ENCODE results near the gene TOB1. TPM values are rescaled to one million over a fixed set of nuclear protein-coding genes. Genes with fewer than 3 reads are reported as not detected.

Gene TOB1
- total RNA-seq, 2 experiments from 2014 or later = 34.4 to 40.5 TPM

GRCh38 chr17:50848711-50849110 lies 17.4 kb downstream of the TOB1 start:
- Mint-ChIP-seq H3K27ac (no peak overlapping the region), H3K4me1 (ENCODE audit: low read depth) (peaks cover 13% of the 10 kb centered on the region), H3K9me3 (no peaks in the 10 kb centered on the region), H3K36me3 (ENCODE audit: low read depth) (no peaks in the 10 kb centered on the region), H3K27me3 (no peaks in the 10 kb centered on the region), H3K4me3 (no peak overlapping the region)
- ChIA-PET CTCF (interaction anchor here (0.7 to 7.7 kb wide), 10 partner anchors 10 to 124 kb away, joined by 3 to 116 read pairs (median 4); partner anchors contain the start of gene TOB1), POLR2A (interaction anchor here (2.7 kb wide), 1 partner anchor 18 kb away, joined by 9 read pairs; the partner anchor contains the start of gene TOB1)
- TF ChIP-seq CTCF (IDR thresholded peaks at IDR 0.05) = no peak
- DNase-seq = no peak
- intact Hi-C loops (cut with micrococcal nuclease) = loop anchor here (10.0 kb wide), 1 partner anchor 304 kb away; the partner anchor contains the start of gene SPATA20
- no peak for ATAC-seq

- H3K9me3 Mint-ChIP-seq = no peaks in the 10 kb centered on the region
- TF ChIP-seq CTCF (IDR thresholded peaks at IDR 0.05) = no peak
- ATAC-seq = no peak
- DNase-seq = no peak
- no peak overlapping the region for H3K4me3 Mint-ChIP-seq
- no peak overlapping the region for H3K27ac Mint-ChIP-seq
- H3K27me3 Mint-ChIP-seq = no peaks in the 10 kb centered on the region
- ChIA-PET POLR2A (interaction anchor here (2.7 kb wide), 1 partner anchor 18 kb away, joined by 9 read pairs; the partner anchor contains the start of gene TOB1), CTCF (interaction anchor here (0.7 to 7.7 kb wide), 8 partner anchors 9 to 109 kb away, joined by 3 to 116 read pairs (median 4); partner anchors contain the start of gene TOB1)
- H3K4me1 Mint-ChIP-seq (ENCODE audit: low read depth) = peaks cover 13% of the 10 kb centered on the region
- intact Hi-C loops (cut with micrococcal nuclease) = loop anchor here (10.0 kb wide), 1 partner anchor 303 kb away; the partner anchor contains the start of gene SPATA20
- no peaks in the 10 kb centered on the region for H3K36me3 Mint-ChIP-seq (ENCODE audit: low read depth)
Observed at GRCh38 chr17:50848039-50848438, 18.1 kb downstream of the TOB1 start.

GRCh38 chr17:50847566-50847965 lies 18.6 kb downstream of the TOB1 start:
- DNase-seq = no peak
- POLR2A ChIA-PET = no interaction called here
- no peak for ATAC-seq
- H3K27ac Mint-ChIP-seq = no peak overlapping the region
- no peaks in the 10 kb centered on the region for H3K9me3 Mint-ChIP-seq
- CTCF ChIA-PET = interaction anchor here (3.2 to 7.7 kb wide), 2 partner anchors 9 to 16 kb away, joined by 8 to 116 read pairs; partner anchors contain the start of gene TOB1
- intact Hi-C loops (cut with micrococcal nuclease) = loop anchor here (10.0 kb wide), 1 partner anchor 303 kb away; the partner anchor contains the start of gene SPATA20
- H3K27me3 Mint-ChIP-seq = no peaks in the 10 kb centered on the region
- peaks cover 11% of the 10 kb centered on the region for H3K4me1 Mint-ChIP-seq (ENCODE audit: low read depth)
- no peak for TF ChIP-seq CTCF (IDR thresholded peaks at IDR 0.05)
- H3K36me3 Mint-ChIP-seq (ENCODE audit: low read depth) = no peaks in the 10 kb centered on the region
- H3K4me3 Mint-ChIP-seq = no peak overlapping the region

- CTCF ChIA-PET = interaction anchor here (0.7 to 2.4 kb wide), 3 partner anchors 10 to 112 kb away, joined by 3 to 9 read pairs (median 3); no protein-coding TSS in a partner anchor
- H3K4me1 Mint-ChIP-seq (ENCODE audit: low read depth) = no peaks in the 10 kb centered on the region
- no peak for TF ChIP-seq CTCF (IDR thresholded peaks at IDR 0.05)
- no peaks in the 10 kb centered on the region for H3K27me3 Mint-ChIP-seq
- intact Hi-C loops (cut with micrococcal nuclease) = loop anchor here (10.0 kb wide), 1 partner anchor 301 kb away; the partner anchor contains the start of gene SPATA20
- H3K4me3 Mint-ChIP-seq = no peak overlapping the region
- no peak for ATAC-seq
- POLR2A ChIA-PET = interaction anchor here (0.7 to 2.0 kb wide), 2 partner anchors 21 to 24 kb away, joined by 3 to 7 read pairs; partner anchors contain the start of gene TOB1
- no peaks in the 10 kb centered on the region for H3K9me3 Mint-ChIP-seq
- no peak for DNase-seq
- H3K36me3 Mint-ChIP-seq (ENCODE audit: low read depth) = no peaks in the 10 kb centered on the region
- no peak overlapping the region for H3K27ac Mint-ChIP-seq
Observed at GRCh38 chr17:50845240-50846147, 20.7 kb downstream of the TOB1 start.
